ENCODE results near the gene CDKN2B-AS1. TPM values are rescaled to one million over a fixed set of nuclear protein-coding genes. Genes with fewer than 3 reads are reported as not detected.

CDKN2B-AS1 gene
- total RNA-seq, 1 donor from 2014 or later, result 2.3 TPM

GRCh38 chr9:22039258-22039657 is 44.7 kb downstream of the CDKN2B-AS1 start:
- no peaks in the 10 kb centered on the region for H3K36me3 ChIP-seq
- TF ChIP-seq CTCF (IDR thresholded peaks at IDR 0.05), result no peak
- H3K4me1 ChIP-seq, result peaks cover 9% of the 10 kb centered on the region
- H3K27me3 ChIP-seq, result no peaks in the 10 kb centered on the region
- H3K27ac ChIP-seq, result no peak overlapping the region
- no peaks in the 10 kb centered on the region for H3K9me3 ChIP-seq
- DNase-seq, result no peak
- no peak for ATAC-seq
- intact Hi-C loops (cut with DNase I), result no loop called here
- H3K4me3 ChIP-seq, result no peak overlapping the region

- no peak for TF ChIP-seq CTCF (IDR thresholded peaks at IDR 0.05)
- H3K4me1 ChIP-seq, result peaks cover 9% of the 10 kb centered on the region
- DNase-seq, result no peak
- H3K36me3 ChIP-seq, result no peaks in the 10 kb centered on the region
- ATAC-seq, result no peak
- H3K27me3 ChIP-seq, result no peaks in the 10 kb centered on the region
- H3K4me3 ChIP-seq, result no peak overlapping the region
- H3K9me3 ChIP-seq, result no peaks in the 10 kb centered on the region
- intact Hi-C loops (cut with DNase I), result no loop called here
- H3K27ac ChIP-seq, result no peak overlapping the region
Observed at GRCh38 chr9:22040760-22041159, 46.2 kb downstream of the CDKN2B-AS1 start.

- Histone ChIP-seq H3K36me3 (no peaks in the 10 kb centered on the region), H3K27me3 (no peaks in the 10 kb centered on the region), H3K4me3 (no peak overlapping the region), H3K27ac (no peak overlapping the region), H3K9me3 (no peaks in the 10 kb centered on the region), H3K4me1 (peaks cover 9% of the 10 kb centered on the region)
- ATAC-seq, result no peak
- TF ChIP-seq CTCF (IDR thresholded peaks at IDR 0.05), result no peak
- intact Hi-C loops (cut with DNase I), result no loop called here
- no peak for DNase-seq
Observed at GRCh38 chr9:22041344-22041743, 46.8 kb downstream of the CDKN2B-AS1 start.

- no peak for DNase-seq
- no peak overlapping the region for H3K27ac ChIP-seq
- TF ChIP-seq CTCF (IDR thresholded peaks at IDR 0.05), result no peak
Observed at GRCh38 chr9:22041775-22042174, 47.2 kb downstream of the CDKN2B-AS1 start.

GRCh38 chr9:22043928-22044327 is 49.3 kb downstream of the CDKN2B-AS1 start:
- Histone ChIP-seq H3K36me3 (no peaks in the 10 kb centered on the region), H3K27ac (no peak overlapping the region), H3K4me3 (no peak overlapping the region), H3K4me1 (no peaks in the 10 kb centered on the region), H3K9me3 (no peaks in the 10 kb centered on the region), H3K27me3 (no peaks in the 10 kb centered on the region)
- TF ChIP-seq CTCF (IDR thresholded peaks at IDR 0.05), result no peak
- DNase-seq (no peak), ATAC-seq (no peak)
- intact Hi-C loops (cut with DNase I), result no loop called here

More at GRCh38 chr9:22041775-22042174, 47.2 kb downstream of the CDKN2B-AS1 start:
- no peaks in the 10 kb centered on the region for H3K9me3 ChIP-seq
- H3K36me3 ChIP-seq, result no peaks in the 10 kb centered on the region
- no peak overlapping the region for H3K4me3 ChIP-seq
- ATAC-seq, result peak; percentile 96
- peaks cover 9% of the 10 kb centered on the region for H3K4me1 ChIP-seq
- intact Hi-C loops (cut with DNase I), result no loop called here
- H3K27me3 ChIP-seq, result no peaks in the 10 kb centered on the region

- no peak for ATAC-seq
- Histone ChIP-seq H3K4me3 (no peak overlapping the region), H3K9me3 (no peaks in the 10 kb centered on the region), H3K27ac (no peak overlapping the region), H3K27me3 (no peaks in the 10 kb centered on the region), H3K4me1 (no peaks in the 10 kb centered on the region), H3K36me3 (no peaks in the 10 kb centered on the region)
- intact Hi-C loops (cut with DNase I), result no loop called here
- no peak for DNase-seq
- no peak for TF ChIP-seq CTCF (IDR thresholded peaks at IDR 0.05)
Observed at GRCh38 chr9:22044583-22044982, 50.0 kb downstream of the CDKN2B-AS1 start.
